ENCODE measurements around the gene KRTAP10-1. TPM values are rescaled to one million over a fixed set of nuclear protein-coding genes. Genes with fewer than 3 reads are reported as not detected.
"Not testable (repeated sequence)": the region's sequence is repeated elsewhere in the genome, so short reads cannot be mapped to it uniquely, and the experiment has no call there.

Gene KRTAP10-1
- total and polyA plus RNA-seq, 4 donors = not detected

GRCh38 chr21:44550285-44550684 lies 10.3 kb upstream of the KRTAP10-1 start:
- 55% methylated on average over 17 of the region's 17 CpGs for WGBS
- not testable (repeated sequence) for H3K36me3 ChIP-seq (ENCODE audit: control insufficient read depth in 4 of 4, insufficient read depth in 3 of 4, low read depth in 1 of 4, low read length in 3 of 4); H3K9ac ChIP-seq (ENCODE audit: low read depth in 1 of 2, low read length in 2 of 2); H3K27me3 ChIP-seq (ENCODE audit: control insufficient read depth in 4 of 4, insufficient read depth in 4 of 4, low read length in 3 of 4); H3K9me3 ChIP-seq (ENCODE audit: control insufficient read depth in 4 of 4, low read length in 3 of 4); H3K27ac ChIP-seq (ENCODE audit: low read depth in 1 of 2, low read length in 2 of 2); H3K4me1 ChIP-seq (ENCODE audit: control insufficient read depth in 4 of 4, insufficient read depth in 4 of 4, low read length in 3 of 4); H3K4me3 ChIP-seq (ENCODE audit: low read depth in 1 of 3, low read length in 3 of 3)
- DNase-seq (ENCODE audit: low spot score) = peak; percentile 20

GRCh38 chr21:44549525-44550211 lies 9.7 kb upstream of the KRTAP10-1 start:
- Histone ChIP-seq H3K9ac (ENCODE audit: low read depth in 1 of 2, low read length in 2 of 2) (no peak overlapping the region), H3K27me3 (ENCODE audit: control insufficient read depth in 4 of 4, insufficient read depth in 4 of 4, low read length in 3 of 4) (peaks cover 0 to 2% (median 0%) of the 10 kb centered on the region in 4 donors), H3K36me3 (ENCODE audit: control insufficient read depth in 4 of 4, insufficient read depth in 3 of 4, low read depth in 1 of 4, low read length in 3 of 4) (no peaks in the 10 kb centered on the region), H3K4me3 (ENCODE audit: low read depth in 1 of 3, low read length in 3 of 3) (no peak overlapping the region), H3K9me3 (ENCODE audit: control insufficient read depth in 4 of 4, low read length in 3 of 4) (no peaks in the 10 kb centered on the region), H3K27ac (ENCODE audit: low read depth in 1 of 2, low read length in 2 of 2) (no peak overlapping the region), H3K4me1 (ENCODE audit: control insufficient read depth in 4 of 4, insufficient read depth in 4 of 4, low read length in 3 of 4) (no peaks in the 10 kb centered on the region)
- peak; percentile 19 for DNase-seq (ENCODE audit: low spot score)
- TF ChIP-seq YY1 (IDR thresholded peaks at IDR 0.05) (no peak), REST (IDR thresholded peaks at IDR 0.05) (no peak), JUND (IDR thresholded peaks at IDR 0.05) (no peak), FOXA2 (IDR thresholded peaks at IDR 0.05) (no peak), ATF3 (IDR thresholded peaks at IDR 0.05) (no peak), GABPA (IDR thresholded peaks at IDR 0.05 in 1 of 2, conservative IDR thresholded peaks at IDR 0.05 in 1 of 2) (no peak), CTCF (IDR thresholded peaks at IDR 0.05; ENCODE audit: low read depth, low read length, missing input control) (no peak), HNF4G (IDR thresholded peaks at IDR 0.05) (no peak), RAD21 (IDR thresholded peaks at IDR 0.05) (no peak), RXRA (IDR thresholded peaks at IDR 0.05) (no peak), TAF1 (conservative IDR thresholded peaks at IDR 0.05) (no peak), SP1 (IDR thresholded peaks at IDR 0.05) (no peak)
- WGBS = 75% methylated on average over 25 of the region's 25 CpGs

GRCh38 chr21:44548922-44549321 lies 8.9 kb upstream of the KRTAP10-1 start:
- Histone ChIP-seq H3K4me3 (ENCODE audit: low read depth in 1 of 3, low read length in 3 of 3) (no peak overlapping the region), H3K36me3 (ENCODE audit: control insufficient read depth in 4 of 4, insufficient read depth in 3 of 4, low read depth in 1 of 4, low read length in 3 of 4) (no peaks in the 10 kb centered on the region), H3K27me3 (ENCODE audit: control insufficient read depth in 4 of 4, insufficient read depth in 4 of 4, low read length in 3 of 4) (peaks cover 0 to 2% (median 0%) of the 10 kb centered on the region in 4 donors), H3K4me1 (ENCODE audit: control insufficient read depth in 4 of 4, insufficient read depth in 4 of 4, low read length in 3 of 4) (no peaks in the 10 kb centered on the region), H3K27ac (ENCODE audit: low read depth in 1 of 2, low read length in 2 of 2) (no peak overlapping the region), H3K9me3 (ENCODE audit: control insufficient read depth in 4 of 4, low read length in 3 of 4) (no peaks in the 10 kb centered on the region), H3K9ac (ENCODE audit: low read depth in 1 of 2, low read length in 2 of 2) (no peak overlapping the region)
- DNase-seq (ENCODE audit: low spot score) = no peak
- WGBS = 35% methylated on average over 14 of the region's 14 CpGs
- TF ChIP-seq JUND (IDR thresholded peaks at IDR 0.05) = no peak
- no peak for TF ChIP-seq RAD21 (IDR thresholded peaks at IDR 0.05)
- TF ChIP-seq YY1 (IDR thresholded peaks at IDR 0.05) = no peak
- no peak for TF ChIP-seq CTCF (IDR thresholded peaks at IDR 0.05; ENCODE audit: low read depth, low read length, missing input control)
- TF ChIP-seq ATF3 (IDR thresholded peaks at IDR 0.05) = no peak
- no peak for TF ChIP-seq EGR1 (IDR thresholded peaks at IDR 0.05; ENCODE audit: low read depth in 2 of 2)
- no peak for TF ChIP-seq ZBTB33 (IDR thresholded peaks at IDR 0.05)
- TF ChIP-seq GABPA (IDR thresholded peaks at IDR 0.05 in 1 of 2, conservative IDR thresholded peaks at IDR 0.05 in 1 of 2) = no peak
- no peak for TF ChIP-seq HNF4G (IDR thresholded peaks at IDR 0.05)
- no peak for TF ChIP-seq SP1 (IDR thresholded peaks at IDR 0.05)
- TF ChIP-seq FOXA1 (IDR thresholded peaks at IDR 0.05) = no peak
- no peak for TF ChIP-seq RXRA (IDR thresholded peaks at IDR 0.05)
- no peak for TF ChIP-seq NR2F2 (IDR thresholded peaks at IDR 0.05)

Data from liver (tissue), 9 donors.